HG02571 (cell line): ENCODE measurements around the gene FAM24A.

Source experiments
- ATAC-seq: cut with Tn5 transposase; IDR thresholded peaks from one replicate; pipeline ENCODE4 v1.9.1; 2021; ENCODE audit warnings: mild to moderate bottlenecking, moderate library complexity; ENCODE audit not compliant: unreplicated experiment

FAM24A gene

GRCh38 chr10:122930140-122930539, 19.7 kb downstream of the FAM24A start:
- no peak for ATAC-seq

- no peak for ATAC-seq
Measured at GRCh38 chr10:122931088-122931906, 20.9 kb downstream of the FAM24A start.

GRCh38 chr10:122939133-122939855, 28.9 kb downstream of the FAM24A start:
- ATAC-seq, result no peak

- no peak for ATAC-seq
Measured at GRCh38 chr10:122939856-122940543, 29.6 kb downstream of the FAM24A start.

GRCh38 chr10:122949296-122949695, 38.9 kb downstream of the FAM24A start:
- no peak for ATAC-seq

- ATAC-seq, result peak; percentile 98
Measured at GRCh38 chr10:122953902-122954730, 43.7 kb downstream of the FAM24A start, which contains the start of gene C10orf88. C10orf88 (minus strand) TSS chr10:122954227; CDS start chr10:122954178, 49 bp downstream.

GRCh38 chr10:122954731-122955050, 44.3 kb downstream of the FAM24A start:
- ATAC-seq, result no peak

GRCh38 chr10:122955892-122956291, 45.5 kb downstream of the FAM24A start:
- ATAC-seq, result no peak

GRCh38 chr10:122957474-122957873, 47.1 kb downstream of the FAM24A start:
- no peak for ATAC-seq

GRCh38 chr10:122962405-122962804, 52.0 kb downstream of the FAM24A start:
- no peak for ATAC-seq
